GM12892 (cell line): ENCODE results near the gene DAP.

Source experiments
- POLR2A ChIP-seq: IDR thresholded peaks from 2 replicates; pipeline ENCODE4 v1.6.1; 2011; ENCODE audit warnings: low read depth, low read length, control low read depth
- POLR2AphosphoS5 ChIP-seq: IDR thresholded peaks from 2 replicates; pipeline ENCODE4 v1.6.1; 2011; ENCODE audit warnings: low read depth, low read length, control low read depth
- TAF1 ChIP-seq: IDR thresholded peaks from 2 replicates; pipeline ENCODE4 v1.6.1; 2011; ENCODE audit warnings: low read depth, mild to moderate bottlenecking, control low read depth, low read length, borderline replicate concordance

GRCh38 chr5:10789021-10789420 lies 28.0 kb upstream of the DAP start:
- TF ChIP-seq POLR2AphosphoS5 (no peak), POLR2A (no peak), TAF1 (no peak)
